ENCODE measurements around the gene PNP.

PNP gene

DNA sequence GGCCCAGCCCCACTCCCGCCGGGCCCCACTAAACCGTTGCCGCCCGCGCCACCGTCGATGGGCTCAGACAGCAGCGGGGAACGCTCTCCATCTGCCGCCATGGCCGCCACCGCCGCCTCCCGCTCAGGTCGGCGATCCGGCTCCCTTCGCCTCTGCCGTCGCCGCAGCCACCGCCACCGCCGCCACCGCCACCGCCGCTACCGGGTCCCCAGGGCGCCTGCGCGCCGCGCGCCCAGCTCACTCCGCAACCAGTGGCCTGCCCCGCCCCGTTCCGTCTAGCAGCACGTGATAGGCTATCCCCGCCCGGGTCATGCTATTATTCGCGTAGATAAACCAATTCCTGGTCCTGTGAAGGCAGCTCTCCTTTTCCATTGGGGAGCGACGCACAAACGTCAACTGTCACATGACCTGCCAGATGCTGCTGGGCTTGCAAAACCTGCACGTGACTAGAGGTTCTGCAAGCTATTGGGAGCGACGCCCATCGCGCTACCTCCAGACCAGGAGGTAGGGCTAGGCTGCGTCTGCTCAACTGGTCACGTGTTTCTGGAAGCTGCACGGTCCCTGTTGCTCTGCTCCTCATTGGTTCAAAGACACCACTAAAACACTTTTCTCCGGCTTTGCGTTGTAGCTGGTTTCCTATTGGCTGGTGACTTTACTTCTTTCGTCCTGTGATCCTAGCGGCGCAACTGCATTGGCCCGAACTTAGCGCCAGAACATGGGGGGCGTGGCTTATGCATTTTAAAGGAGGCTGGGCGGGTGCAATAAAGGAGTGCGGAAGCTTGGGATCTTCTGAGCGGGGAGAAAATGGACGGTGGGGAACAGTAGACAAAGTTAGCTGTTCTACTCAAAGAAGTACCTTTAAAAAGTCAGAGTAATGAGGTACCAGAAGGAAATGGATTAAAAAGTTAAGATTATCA is 7.7 kb upstream of the PNP start, which contains the start of gene PIP4P1:
Gene PIP4P1, minus strand, starts transcription at position 210 of the 917 bp plus-strand sequence. Its CDS starts 109 bp downstream, at position 101.
- Mint-ChIP-seq H3K4me1 (peaks cover 31 to 40% of the 10 kb centered on the region in 2 donors), H3K36me3 (peaks cover 32 to 33% of the 10 kb centered on the region in 2 donors), H3K27ac (peak within 1 kb of the TSS; percentile 99), H3K9me3 (peaks cover 3 to 5% of the 10 kb centered on the region in 2 donors), H3K27me3 (no peaks in the 10 kb centered on the region), H3K4me3 (peak within 1 kb of the TSS; percentile 93 to 100)
- DNase-seq, result peak; percentile 98
- peak; percentile 88 to 90 for ATAC-seq (replicated peaks)

DNA sequence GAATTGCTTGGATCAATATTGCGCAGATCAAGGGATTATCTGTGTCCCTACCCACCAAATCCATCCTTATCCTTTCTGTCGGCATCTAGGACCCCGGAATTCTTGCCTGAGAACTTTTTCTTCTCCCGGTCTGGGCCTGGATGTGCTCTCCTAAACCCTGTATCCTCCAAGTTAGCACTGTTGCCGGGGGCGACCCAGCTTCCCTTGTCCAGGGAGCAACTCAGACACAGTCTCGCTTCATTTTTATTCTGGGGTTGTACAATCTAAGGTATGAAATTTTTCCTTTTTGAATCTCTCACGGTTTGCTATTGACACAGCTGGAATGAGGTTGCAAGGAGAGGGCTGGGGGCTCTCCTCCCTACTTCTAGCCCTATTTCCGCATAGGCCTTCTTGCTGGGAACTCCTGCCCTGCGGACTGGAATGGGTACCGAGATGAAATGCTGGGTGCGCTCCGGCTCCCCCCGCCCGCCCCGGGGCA is 403 bp upstream of the PNP start:
- Mint-ChIP-seq H3K9me3 (no peaks in the 10 kb centered on the region), H3K36me3 (peaks cover 20 to 35% of the 10 kb centered on the region in 2 donors), H3K27me3 (no peaks in the 10 kb centered on the region), H3K4me1 (peaks cover 34 to 49% of the 10 kb centered on the region in 2 donors), H3K4me3 (peak overlapping the region; percentile 97 to 99), H3K27ac (peak overlapping the region; percentile 100)
- no peak for ATAC-seq (replicated peaks)
- DNase-seq, result no peak

DNA sequence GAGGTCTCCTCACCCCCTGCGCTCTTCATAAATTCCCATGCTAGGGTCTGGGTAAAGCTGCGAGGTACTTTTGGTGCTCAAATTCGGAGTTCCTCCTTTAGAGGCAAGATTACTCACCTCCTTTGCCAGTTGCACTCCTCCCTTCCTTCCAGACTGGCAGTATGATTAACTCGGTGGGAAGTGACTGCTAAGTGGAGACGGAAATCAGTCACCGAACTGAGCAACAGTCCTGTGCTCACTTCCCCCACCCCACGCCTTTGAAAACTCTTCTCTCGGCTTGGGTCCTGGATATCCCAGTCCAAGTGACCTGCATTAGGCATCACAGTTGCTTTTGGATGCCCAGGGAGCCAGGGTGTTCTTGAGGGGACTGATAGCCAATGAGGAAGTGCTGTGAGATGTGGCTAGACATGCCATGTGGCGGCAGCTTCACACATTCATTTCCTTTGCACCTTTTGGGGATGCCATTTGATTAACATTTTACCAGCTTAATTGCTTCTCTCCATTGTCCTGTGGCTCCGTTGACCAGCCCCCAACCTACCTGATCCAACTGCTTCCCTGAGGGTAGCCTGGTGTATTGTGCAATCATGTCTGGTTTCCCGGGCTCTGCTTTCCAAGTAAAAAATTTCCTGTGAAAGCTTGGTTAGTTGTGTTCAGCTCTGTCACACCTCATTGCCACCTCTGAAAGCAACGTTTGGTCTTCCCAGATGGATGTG is 840 bp downstream of the PNP start:
- H3K27ac Mint-ChIP-seq, result peak overlapping the region; percentile 100
- H3K4me3 Mint-ChIP-seq, result peak overlapping the region; percentile 97 to 99
- H3K27me3 Mint-ChIP-seq, result no peaks in the 10 kb centered on the region

DNA sequence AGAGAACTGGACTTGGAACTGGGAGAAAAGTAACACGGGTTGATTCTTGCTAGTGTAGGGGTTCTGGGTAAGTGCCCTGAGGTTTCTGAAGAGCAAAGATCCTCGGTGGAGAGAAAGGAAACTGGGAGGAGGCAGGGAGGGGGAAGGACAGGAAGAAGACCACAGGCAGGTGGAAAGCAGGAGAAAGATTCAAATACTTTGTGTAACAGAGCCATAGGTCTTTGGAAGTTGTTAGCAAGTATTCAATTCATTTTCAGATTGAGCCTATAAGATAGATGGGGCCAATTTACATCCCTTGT is 1.3 kb downstream of the PNP start:
- Mint-ChIP-seq H3K9me3 (peaks cover 1 to 3% of the 10 kb centered on the region in 2 donors), H3K27me3 (no peaks in the 10 kb centered on the region), H3K27ac (peak overlapping the region; percentile 100), H3K36me3 (peaks cover 37 to 52% of the 10 kb centered on the region in 2 donors), H3K4me3 (peak overlapping the region; percentile 97 to 99), H3K4me1 (peaks cover 41 to 52% of the 10 kb centered on the region in 2 donors)
- ATAC-seq (replicated peaks), result no peak
- DNase-seq, result no peak

More for the DNA sequence above, 840 bp downstream of the PNP start:
- peak; percentile 66 for DNase-seq
- H3K36me3 Mint-ChIP-seq, result peaks cover 32 to 47% of the 10 kb centered on the region in 2 donors
- ATAC-seq (replicated peaks), result peak; percentile 72 to 73
- peaks cover 1 to 2% of the 10 kb centered on the region in 2 donors for H3K9me3 Mint-ChIP-seq
- peaks cover 38 to 49% of the 10 kb centered on the region in 2 donors for H3K4me1 Mint-ChIP-seq

DNA sequence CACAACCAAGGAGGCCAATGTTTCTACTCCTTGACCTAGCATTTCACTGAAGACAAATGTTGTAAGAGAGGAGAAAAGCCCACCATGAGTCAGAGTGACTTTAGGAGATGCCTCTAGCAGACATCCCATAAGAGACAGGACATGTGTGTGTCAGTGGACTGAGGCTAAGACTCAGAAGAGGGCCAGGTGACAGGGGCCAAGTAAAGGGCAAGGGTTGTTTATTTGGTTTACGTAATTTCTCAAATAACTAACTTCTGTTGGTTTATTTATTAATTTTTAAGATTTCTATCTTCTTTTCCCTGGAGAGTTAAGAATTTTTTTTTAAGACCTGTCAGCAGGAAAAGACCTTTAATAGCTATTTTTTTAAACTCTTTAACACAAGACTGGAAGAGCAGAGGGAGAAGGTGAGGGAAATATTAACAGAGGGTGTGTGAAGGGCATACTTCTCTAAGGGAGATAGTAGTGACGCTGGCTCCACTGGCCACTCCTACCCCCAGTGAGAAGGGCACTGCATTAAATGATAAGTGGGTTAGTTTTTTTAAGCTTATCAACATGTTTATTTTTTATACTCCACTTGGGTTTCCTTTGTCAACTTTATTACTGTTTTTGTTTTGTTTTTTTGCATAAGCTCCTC is 3.4 kb downstream of the PNP start:
- Mint-ChIP-seq H3K9me3 (peaks cover 1 to 3% of the 10 kb centered on the region in 2 donors), H3K27me3 (no peaks in the 10 kb centered on the region), H3K36me3 (peaks cover 54 to 72% of the 10 kb centered on the region in 2 donors), H3K27ac (peak overlapping the region; percentile 88), H3K4me3 (peak overlapping the region in 1 of 2 donors; percentile 35), H3K4me1 (peaks cover 55 to 73% of the 10 kb centered on the region in 2 donors)
- ATAC-seq (replicated peaks) (no peak), DNase-seq (no peak)

DNA sequence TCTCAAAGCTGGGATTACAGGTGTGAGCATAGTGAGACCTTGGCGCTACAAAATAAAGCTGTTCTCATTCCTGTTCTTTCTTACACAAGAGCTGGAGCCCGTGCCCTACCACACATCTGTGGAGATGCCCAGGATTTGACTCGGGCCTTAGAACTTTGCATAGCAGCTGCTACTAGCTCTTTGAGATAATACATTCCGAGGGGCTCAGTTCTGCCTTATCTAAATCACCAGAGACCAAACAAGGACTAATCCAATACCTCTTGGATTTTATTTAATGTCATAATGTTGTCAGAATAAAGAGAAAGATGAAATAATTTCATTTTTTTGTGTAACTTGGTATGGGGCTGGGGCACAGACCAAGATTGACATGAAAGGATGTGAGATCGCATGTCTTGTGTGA is 7.6 kb downstream of the PNP start:
- Mint-ChIP-seq H3K36me3 (peaks cover 58 to 65% of the 10 kb centered on the region in 2 donors), H3K27me3 (no peaks in the 10 kb centered on the region), H3K27ac (peak overlapping the region; percentile 48), H3K4me3 (no peak overlapping the region), H3K4me1 (peaks cover 41 to 56% of the 10 kb centered on the region in 2 donors), H3K9me3 (peaks cover 1 to 3% of the 10 kb centered on the region in 2 donors)
- DNase-seq (no peak), ATAC-seq (replicated peaks) (no peak)

DNA sequence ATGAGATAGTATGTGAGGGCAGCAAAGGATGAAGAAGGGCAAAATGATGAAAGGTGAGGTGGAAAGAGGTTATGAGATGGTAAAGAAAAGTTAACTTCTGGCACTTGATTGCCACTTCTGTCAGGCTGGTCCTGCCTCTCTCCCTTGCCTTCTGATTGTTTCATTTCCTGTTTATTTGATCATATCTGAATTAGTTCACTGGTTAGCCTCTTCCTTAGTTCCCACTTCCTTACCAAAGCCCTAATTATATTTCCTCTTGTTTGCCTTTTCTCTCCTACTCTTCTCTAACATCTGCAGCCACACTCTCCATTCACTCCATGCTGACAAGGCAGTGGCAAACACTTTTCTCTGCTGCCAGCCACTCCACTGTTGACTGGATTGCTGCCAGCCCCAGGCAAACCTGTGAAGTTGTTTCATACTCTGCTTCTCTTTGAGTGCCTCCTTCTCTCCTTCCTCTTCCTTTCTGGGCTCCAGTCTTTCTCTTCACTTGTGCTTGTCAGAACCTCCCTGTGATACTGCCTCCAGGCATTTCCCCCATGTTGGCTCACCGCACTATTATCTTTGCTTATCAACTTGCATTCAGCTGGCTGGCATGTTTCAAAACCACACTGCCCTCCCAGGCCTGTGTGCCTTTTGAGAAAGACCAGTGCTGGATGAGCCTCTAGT is 8.1 kb downstream of the PNP start:
- H3K4me3 Mint-ChIP-seq, result peak overlapping the region; percentile 0 to 1
- H3K27me3 Mint-ChIP-seq, result no peaks in the 10 kb centered on the region
- peaks cover 1 to 3% of the 10 kb centered on the region in 2 donors for H3K9me3 Mint-ChIP-seq
- peaks cover 36 to 50% of the 10 kb centered on the region in 2 donors for H3K4me1 Mint-ChIP-seq
- H3K36me3 Mint-ChIP-seq, result peaks cover 55 to 60% of the 10 kb centered on the region in 2 donors
- H3K27ac Mint-ChIP-seq, result peak overlapping the region; percentile 48
- DNase-seq, result no peak
- ATAC-seq (replicated peaks), result peak; percentile 78 to 85

DNA sequence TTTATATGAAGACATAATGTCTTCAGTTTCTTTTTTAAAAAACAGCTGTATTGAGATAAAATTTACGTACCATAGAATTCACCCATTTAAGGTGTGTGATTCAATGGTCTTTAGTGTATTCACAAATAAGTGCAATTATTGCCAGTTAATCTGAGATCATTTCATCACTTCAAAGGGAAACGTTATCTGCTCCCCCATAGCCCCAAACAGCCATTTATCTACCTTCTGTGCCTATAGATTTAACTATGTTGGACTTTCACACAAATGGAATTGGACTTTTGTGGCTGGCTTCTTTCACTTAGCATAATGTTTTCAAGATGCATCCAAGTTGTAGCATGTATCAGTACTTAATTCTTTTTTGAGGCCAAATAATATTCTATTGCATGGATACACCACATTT is 9.7 kb downstream of the PNP start:
- ATAC-seq (replicated peaks) (no peak), DNase-seq (no peak)
- no peaks in the 10 kb centered on the region for H3K27me3 Mint-ChIP-seq
- H3K4me1 Mint-ChIP-seq, result peaks cover 28 to 39% of the 10 kb centered on the region in 2 donors
- H3K4me3 Mint-ChIP-seq, result no peak overlapping the region
- peaks cover 1 to 3% of the 10 kb centered on the region in 2 donors for H3K9me3 Mint-ChIP-seq
- peaks cover 47 to 52% of the 10 kb centered on the region in 2 donors for H3K36me3 Mint-ChIP-seq
- H3K27ac Mint-ChIP-seq, result no peak overlapping the region

DNA sequence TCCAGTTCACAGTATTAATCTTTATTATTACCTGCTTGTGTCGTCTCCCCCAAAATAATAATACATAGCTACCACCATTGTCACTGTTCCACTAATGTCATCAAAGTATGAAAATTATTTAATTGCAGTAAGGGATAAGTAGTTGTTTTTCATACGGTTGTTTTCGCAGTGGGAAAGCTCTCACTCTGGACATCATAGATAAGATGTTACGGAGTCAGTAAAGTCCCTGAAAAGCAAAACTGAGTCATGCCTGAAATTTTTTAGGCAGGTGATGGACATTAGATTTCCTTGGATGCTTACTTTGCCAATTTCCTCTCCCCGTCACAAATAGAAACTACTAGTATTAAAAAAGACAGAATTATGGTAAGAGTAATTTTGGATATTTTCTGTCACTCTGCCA is 13.2 kb downstream of the PNP start:
- Mint-ChIP-seq H3K36me3 (peaks cover 19 to 22% of the 10 kb centered on the region in 2 donors), H3K4me1 (peaks cover 10 to 13% of the 10 kb centered on the region in 2 donors)

DNA sequence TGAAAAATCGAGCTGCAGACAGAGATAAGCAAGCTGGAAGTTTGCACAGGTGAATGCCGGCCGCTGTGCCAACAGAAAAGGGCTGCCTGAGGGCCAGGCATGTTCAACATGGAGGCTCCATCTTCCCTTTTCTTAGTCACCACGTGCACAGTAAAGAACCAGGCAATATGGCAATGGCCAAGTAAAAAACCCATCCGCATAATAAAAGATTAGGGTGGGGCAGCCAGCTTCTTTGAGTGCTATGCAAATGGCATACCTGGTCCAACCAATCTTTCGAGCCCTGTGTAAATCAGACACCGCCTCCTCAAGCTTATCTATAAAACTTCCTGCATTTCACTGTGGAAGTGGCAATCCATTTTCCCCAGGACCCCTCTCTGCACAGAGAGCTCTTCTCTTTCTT is 16.7 kb downstream of the PNP start:
- Mint-ChIP-seq H3K36me3 (peaks cover 3 to 5% of the 10 kb centered on the region in 2 donors), H3K27ac (no peak overlapping the region), H3K4me3 (no peak overlapping the region), H3K4me1 (peaks cover 27 to 39% of the 10 kb centered on the region in 2 donors), H3K9me3 (peaks cover 0 to 1% of the 10 kb centered on the region in 2 donors), H3K27me3 (no peaks in the 10 kb centered on the region)
- DNase-seq (no peak), ATAC-seq (replicated peaks) (no peak)

More for the DNA sequence above, 13.2 kb downstream of the PNP start:
- Mint-ChIP-seq H3K27me3 (no peaks in the 10 kb centered on the region), H3K9me3 (no peaks in the 10 kb centered on the region), H3K27ac (no peak overlapping the region), H3K4me3 (no peak overlapping the region)
- no peak for DNase-seq
- no peak for ATAC-seq (replicated peaks)

DNA sequence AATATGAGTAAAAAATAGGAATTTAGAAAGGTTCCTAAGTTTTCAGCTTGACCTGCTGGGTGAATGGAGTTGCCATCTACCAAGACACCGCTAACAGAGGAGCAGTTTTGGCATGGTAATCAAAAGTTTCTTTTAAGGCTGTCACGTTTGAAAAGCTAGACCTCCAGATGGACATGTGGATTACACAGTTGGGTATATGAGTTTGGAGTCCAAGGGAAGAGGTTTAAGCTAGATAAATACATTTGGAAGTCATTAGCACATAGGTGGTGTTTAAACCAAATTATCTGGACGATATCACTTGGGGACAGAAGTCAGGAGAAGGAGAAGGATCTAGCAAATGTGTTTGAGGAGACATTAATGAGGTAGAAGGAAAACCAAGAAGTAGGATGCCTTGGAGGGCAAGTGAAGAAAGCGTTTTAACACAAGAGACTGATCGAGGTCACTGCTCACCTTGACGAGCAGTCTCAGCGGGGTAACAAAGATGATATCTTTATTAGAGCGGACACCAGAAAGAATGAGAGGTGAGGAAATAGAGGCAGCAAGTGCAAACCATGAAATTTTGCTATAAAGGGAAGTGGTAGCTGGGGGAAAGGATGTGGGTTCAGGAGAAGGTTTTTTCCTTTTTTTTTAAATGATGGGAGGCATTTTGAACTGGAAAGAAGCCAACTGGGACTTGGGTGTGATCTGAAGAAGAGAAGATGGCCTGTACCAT is 17.6 kb downstream of the PNP start:
- H3K27ac Mint-ChIP-seq, result peak overlapping the region; percentile 44
- no peak for DNase-seq
- no peak for ATAC-seq (replicated peaks)
- H3K9me3 Mint-ChIP-seq, result peaks cover 0 to 1% of the 10 kb centered on the region in 2 donors
- H3K36me3 Mint-ChIP-seq, result peaks cover 3 to 5% of the 10 kb centered on the region in 2 donors
- H3K27me3 Mint-ChIP-seq, result no peaks in the 10 kb centered on the region
- H3K4me1 Mint-ChIP-seq, result peaks cover 34 to 48% of the 10 kb centered on the region in 2 donors
- H3K4me3 Mint-ChIP-seq, result peak overlapping the region in 1 of 2 donors; percentile 3

DNA sequence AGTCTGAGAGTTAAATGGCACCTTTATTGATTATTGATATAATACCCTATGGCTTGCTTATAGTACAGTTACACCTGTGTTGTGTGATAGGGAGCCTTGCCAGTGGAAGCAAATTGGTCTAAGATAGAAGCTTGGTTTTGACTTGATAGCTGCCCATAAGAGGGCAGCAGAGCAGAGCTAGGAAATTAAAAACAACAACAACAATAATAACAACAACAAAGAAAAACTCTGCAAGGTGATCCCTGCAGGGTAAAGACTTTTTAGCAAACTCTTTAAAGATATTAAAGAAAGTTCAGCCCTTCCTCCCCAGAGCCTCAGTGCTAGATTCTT is 18.2 kb downstream of the PNP start:
- DNase-seq (no peak), ATAC-seq (replicated peaks) (no peak)
- Mint-ChIP-seq H3K36me3 (peaks cover 3% of the 10 kb centered on the region in 2 donors), H3K4me1 (peaks cover 33 to 52% of the 10 kb centered on the region in 2 donors), H3K9me3 (peaks cover 0 to 1% of the 10 kb centered on the region in 2 donors), H3K27ac (no peak overlapping the region), H3K27me3 (no peaks in the 10 kb centered on the region), H3K4me3 (peak overlapping the region in 1 of 2 donors; percentile 31)
